Activated CD4-positive, CD25-positive, alpha-beta regulatory T cell treated with anti-CD3 and anti-CD28 coated beads, Interleukin-2, amount 50 U/mL, for 24 hours (primary cell): ENCODE results near the gene SLIT3.

Experiments used
- ATAC-seq, 2 donors: fragments of 150-1000 bp; cut with Tn5 transposase; one replicate each; pipeline ENCODE4 v1.10.0; 2021; ENCODE audit warnings: mild to moderate bottlenecking in 1 of 2, moderate library complexity in 1 of 2

SLIT3 gene

DNA sequence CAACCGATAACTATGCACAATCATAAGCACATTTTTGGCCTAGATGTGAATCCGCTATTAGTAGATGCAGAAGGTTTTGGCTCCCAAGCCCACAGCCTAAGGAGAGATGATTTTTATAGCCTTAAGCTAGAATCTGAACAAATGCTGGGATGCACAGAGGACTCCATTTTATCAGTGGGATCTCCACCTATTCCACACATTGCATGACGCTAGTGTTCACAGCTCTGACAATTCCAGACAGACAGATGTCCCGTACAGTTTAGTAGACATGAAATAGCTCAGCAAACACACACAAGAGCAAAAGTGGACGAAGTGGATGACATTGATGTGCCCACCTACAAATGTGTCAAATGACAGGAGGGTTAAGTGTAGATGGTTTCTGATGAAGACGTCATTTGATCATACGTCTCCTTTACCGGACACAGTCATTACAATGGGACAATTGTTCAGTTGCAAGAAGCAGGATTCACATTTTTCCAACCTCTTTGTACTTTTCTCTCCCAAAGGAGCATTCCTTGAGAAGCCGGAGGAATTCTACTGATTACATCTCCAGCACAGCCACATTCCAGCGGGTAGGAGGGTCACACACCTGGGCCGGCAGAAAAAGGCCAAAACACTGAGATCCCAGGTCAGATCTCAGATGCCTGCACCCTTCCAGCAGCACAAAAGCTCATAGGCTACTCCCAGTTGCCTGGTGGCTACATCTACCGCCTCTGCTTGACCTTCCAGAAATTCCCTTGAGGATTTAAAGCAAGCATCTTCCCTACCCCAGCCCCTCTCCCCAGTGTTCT lies 202.4 kb downstream of the SLIT3 start:
- ATAC-seq = no peak

DNA sequence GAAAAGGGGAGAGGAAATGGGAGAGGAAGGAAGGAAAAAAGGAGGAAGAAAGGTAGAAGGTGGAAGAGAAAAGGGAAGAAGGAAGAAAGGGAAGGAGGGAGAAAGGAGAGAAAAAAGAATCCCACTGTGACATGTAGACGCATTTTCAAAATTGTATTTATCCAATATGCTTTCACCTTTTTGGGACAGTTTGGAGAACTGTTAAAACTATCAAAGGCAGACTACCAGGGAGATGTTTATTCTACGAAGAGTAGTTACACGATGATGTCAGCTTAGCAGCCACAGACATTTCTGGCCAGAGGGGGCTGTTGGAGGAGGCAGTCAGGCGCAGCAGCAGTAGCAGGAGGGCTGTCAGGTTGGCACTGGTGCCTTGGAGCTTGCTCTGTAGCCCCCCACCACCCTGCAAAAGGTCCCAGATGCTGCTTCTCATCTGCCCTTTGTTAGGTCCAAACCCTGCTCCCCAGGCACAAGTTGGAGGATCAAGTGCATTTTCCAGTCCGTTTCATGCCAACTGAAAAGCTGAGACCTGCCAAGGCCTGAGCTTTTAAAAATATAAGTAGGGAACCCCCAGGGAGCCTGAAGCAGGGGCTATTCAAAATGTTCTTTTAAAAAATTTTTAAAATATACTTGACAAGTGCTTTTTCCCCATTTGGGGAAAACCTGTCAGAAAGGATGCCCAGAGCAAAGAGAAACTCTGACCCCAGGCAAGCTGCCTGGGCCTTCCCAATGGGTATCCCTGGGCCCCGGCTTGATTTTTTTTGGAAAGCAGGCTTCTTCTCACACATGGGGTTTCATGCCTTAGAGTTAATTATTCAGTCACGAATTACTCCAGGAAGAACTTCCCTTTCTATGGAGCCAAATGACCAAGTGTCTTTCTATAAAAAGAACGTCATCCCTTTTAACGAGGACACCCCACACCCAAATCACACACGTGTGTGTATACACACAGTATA lies 203.3 kb downstream of the SLIT3 start:
- no peak for ATAC-seq

DNA sequence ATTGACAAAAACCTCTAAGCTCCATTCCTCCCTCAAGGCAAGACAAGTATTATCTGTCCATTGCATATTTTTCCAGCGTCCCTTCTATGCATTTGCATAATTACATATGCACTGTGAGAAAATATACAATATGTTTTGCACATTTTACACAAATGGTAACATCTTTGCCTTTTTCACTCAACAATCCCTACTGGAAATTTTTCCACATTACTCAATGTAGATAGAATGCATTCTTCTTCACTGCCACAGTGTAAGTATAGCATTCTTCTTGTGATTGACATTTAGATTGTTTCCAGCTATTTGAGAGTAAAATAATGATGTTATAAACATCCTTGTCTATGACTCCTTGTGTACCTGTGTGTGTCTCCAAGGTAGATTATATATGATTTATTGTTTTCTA lies 205.0 kb downstream of the SLIT3 start:
- ATAC-seq = no peak

DNA sequence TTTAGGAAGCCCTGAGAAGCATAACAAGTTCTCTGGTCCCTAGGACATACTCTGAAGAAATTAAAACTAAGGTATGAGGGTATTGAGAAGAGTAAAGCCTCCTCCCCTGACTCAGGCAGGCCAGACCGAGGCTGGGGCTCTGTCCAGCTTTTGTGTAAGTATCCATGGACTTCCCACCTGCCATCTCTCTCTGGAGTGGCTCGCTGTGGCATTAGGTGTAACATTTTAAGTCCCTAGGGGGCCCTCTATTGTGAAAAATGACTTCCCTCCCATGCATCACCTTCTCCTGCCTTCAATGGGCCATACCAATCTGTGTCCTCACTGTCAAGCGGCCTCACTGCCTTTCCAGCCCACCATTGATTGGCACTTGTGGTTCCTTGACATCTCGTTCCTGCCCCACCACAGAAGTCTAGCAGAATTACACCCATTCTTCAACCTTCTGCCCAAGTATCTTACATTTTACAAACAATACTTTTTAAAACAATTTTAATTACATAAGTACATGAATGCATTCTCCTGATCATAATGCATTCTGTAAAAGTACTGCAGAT lies 205.5 kb downstream of the SLIT3 start:
- ATAC-seq = no peak

DNA sequence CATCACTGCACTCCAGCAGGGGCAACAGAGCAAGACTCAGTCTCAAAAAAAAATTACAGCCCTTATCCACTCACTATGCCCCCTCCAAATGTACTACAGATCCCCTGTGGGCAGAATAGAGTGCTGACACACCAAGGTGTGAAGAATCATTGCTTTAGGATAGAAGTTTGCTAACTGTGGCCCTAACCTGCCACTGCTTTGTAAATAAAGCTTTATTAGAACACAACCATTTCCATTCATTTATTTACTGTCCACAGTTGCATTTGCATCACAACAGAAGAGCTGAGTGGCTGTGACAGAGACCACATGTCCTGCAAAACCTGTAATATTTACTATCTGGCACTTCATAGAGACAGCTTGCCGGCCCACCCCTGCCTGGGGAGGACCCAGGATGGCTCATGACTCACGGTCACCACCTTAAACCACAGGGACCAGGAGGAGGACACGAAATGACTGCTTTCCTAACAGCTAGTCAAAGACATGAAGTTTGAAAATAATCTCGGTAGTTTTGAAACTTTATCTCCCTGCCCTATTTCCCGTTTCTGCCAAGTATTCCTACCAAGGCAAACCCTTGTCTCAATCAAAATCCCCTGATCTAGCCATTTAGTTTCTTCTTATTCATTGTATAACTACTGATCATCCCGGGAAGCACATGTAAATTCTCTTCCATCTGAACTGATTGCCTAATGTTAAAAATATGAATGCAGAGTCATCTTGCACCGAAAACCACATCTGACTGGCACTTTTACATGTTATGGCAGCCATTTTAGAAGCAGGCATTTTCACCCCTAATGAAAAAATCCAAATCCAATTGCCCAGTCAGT lies 206.1 kb downstream of the SLIT3 start:
- ATAC-seq = no peak

DNA sequence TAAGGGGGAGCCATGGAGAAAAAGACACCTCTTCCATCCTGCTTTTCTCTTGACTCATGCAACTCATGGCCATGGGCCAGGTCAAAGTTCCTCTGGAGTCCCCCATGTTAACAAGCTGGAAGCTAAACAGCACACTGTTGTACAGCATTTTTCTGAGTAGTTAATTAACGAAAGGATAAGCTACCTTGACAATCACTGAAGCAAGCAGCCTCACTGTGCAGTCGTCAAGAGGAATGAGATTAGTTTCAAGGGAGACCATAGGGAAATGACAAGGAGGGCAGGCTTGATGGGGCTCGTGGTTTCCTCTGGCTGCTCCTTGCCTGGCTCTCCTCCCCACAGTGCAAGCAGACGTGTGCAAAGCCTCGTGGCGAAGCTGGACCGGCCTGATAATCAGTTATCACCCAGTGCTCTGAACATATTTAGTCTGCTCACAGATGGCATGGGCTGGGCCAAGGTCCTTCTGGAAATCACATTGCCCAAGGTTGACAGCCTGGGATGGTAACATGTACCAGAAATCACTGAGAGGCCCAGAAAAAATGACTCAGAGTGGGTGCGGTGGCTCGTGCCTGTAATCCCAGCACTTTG lies 209.5 kb downstream of the SLIT3 start:
- ATAC-seq = no peak

DNA sequence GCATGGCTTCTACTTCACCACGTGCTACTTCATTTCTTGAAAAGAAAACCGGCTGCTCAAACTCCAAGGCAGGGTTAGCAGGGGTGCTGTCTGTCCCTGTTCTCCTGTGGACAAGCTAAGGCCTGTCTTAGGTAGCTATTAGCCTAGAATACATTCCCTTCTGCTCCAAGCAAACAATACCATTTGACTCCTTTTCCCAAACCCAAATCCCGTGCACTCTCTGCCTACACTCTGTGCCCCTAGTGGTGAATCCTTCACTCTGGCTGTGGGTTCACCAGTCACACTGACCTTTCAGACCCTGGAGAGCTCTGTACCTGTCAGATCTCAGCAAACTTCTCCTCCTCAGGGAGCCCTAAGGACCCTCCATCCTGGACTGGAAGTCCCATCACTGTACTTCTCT lies 211.6 kb downstream of the SLIT3 start:
- ATAC-seq = no peak

DNA sequence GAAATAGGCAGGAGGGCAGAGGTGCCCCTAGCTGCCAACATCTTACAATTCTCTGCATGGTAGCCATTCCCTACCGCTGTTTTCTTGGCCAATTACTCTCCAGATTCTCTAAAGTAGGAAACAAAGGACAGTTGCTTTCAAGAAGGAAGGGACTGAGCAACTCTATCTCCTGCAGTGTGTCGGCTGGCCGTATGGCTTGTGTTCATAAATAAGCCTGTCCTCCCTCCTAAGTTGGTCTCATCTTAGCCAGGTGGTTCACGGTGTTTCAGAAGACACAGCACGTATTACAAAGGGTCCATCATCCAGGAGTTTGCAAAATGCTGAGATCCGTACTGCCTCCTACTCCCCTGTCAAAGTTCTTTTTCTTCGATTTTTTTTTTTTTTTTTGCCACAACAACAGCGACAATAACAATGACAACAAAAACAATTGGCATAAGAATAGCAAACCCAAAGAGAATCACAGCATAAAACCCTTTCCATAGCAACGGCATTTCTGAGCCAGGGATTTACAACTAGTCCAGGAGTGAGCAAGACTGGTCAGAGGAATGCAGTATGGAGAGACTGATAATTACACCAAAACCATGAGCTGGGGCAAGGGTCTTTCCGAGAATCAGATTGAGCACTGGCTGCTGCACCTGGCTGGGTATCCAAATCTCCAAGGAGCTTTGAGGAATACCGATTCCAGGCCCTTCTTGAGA lies 212.8 kb downstream of the SLIT3 start:
- ATAC-seq = no peak

DNA sequence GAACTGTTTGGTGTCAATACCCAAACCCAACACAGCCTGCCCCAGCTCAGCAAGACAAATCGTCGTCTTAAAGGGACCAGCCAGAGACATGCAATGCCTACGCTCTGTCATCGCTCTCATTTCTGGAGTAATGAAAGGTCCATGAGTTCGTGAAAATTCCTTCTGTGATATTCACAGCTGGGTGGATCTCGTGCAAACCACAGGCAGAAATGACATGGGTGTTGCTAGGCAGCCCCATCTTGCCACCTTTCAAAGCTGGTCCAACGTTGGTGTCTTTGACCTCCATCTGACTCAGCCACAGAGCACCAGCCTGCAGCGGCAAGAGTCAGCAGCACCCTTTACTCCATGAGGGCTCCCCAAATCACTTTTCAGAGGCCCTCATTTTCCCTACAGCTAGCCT lies 215.3 kb downstream of the SLIT3 start:
- no peak for ATAC-seq

DNA sequence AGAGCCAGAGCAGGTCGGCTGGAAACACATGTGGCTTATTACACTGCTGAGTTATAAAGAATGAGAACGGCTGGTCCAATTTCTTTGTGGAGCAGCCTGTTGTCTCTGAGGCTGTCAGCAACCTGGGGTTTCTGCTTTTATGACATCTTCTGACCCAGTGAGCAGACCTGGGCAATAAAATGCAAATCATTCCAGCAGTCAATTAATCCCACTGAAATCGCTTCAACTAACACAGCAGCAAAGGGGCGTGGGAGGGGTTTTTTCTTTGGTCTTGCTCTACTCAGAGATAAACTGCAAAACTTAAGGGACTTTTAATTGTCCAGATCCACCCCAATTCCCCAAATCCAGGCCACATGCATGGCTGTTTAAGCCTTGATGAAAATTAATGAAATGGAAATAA lies 215.7 kb downstream of the SLIT3 start:
- ATAC-seq = no peak

DNA sequence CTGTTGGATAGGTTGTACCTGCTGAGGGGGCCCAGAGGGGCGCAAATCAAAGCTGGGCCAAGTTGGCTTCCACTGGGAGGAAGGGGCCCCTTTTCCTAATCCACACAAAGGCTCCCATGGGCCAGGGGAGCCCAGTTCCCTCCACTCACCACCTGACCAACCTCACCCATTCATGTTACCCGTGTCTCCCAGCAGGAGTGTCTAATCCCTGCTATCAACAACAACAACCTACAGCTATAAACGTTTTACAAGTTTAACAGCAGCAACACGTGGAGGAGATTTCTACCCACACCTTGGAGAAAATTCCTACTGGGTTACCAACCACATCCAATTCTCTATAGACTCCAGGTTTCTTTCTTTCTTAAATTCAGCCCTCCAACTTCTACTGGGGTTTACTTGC lies 216.2 kb downstream of the SLIT3 start:
- ATAC-seq = no peak

DNA sequence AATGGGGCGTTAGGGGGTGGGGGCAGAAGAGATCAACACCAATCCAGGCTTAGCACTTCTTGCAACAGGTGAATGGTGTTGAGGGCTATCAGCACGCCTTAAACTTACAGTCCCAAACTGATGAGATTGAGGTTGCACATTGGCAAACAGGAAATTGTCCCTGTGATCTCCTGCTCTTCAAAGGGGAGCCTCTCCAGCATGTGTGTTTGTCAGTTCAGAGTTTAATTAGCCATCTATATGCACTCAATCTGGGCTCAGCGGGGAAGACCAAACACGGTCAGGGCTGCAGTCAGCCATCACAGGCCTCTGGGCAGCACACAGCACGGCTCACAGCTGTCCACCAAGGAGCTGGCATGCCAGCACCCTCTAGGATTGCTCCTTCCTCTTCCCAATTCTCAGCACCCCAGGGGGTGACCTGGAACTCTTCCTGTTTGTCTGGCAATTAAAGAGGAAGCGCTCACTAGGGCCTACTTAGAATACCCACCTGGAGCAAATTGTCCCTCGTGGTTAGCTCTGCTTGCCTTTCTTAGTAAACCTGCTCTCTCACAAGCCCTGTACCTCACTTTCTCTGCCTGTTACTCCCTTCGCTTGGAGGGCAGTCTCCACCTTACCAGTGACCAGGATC lies 217.4 kb downstream of the SLIT3 start:
- ATAC-seq = no peak

DNA sequence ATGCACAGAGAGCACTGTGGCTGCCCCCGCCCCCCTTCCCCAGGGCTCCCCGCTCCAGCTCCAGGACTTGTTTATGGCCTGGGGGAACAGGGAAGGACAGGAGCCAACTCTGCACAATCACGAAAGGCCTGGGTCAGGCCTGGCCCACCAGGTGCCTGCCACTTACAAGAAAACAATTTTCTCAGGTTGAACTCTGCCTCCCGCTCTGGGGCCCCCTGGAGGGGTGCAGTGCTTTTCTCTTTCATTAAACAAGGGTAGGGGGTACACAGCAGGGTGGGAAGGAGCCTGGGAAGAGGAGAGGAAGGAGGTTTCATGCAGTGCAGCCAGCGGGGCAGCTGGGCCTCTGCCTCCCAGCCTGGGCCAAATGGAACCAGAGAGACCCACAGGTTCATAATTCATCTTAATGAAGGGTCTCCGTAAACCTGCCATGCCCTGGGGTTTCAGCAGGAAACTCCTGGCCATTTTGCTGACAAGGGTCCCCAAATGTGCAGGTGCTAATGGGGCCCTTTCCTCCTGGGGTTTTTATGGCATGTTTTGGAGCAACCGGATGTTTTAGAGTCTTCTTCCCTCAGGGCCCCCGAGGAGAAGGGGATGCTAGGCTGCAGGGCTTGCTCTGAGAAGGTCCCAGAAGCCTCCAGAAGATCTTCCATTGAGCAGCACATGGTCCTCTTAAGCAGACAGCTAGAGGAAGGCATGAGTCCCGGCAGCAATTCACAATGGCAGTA lies 219.8 kb downstream of the SLIT3 start:
- no peak for ATAC-seq

DNA sequence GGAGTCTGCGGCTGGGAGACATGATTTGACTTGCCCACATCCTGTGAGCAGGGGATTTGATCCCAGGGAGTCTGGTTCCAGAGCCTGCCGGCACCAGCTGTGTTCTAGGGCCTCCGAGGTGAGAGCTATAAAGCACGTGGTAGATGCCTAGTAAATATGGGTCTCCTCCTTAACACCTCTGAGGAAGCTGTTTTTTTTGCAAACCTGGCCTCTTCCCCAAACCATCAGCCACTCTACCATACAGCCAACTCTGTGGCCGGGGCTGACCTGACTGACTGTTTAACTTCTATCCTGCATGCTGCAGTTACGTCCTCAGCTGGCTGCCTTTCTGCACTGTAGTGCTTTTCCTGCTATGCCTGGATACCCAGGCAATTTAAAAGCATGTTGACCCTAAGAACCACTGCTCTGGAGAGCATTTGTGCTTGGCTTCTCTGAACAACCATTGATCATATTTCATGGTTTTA lies 220.5 kb downstream of the SLIT3 start:
- no peak for ATAC-seq

DNA sequence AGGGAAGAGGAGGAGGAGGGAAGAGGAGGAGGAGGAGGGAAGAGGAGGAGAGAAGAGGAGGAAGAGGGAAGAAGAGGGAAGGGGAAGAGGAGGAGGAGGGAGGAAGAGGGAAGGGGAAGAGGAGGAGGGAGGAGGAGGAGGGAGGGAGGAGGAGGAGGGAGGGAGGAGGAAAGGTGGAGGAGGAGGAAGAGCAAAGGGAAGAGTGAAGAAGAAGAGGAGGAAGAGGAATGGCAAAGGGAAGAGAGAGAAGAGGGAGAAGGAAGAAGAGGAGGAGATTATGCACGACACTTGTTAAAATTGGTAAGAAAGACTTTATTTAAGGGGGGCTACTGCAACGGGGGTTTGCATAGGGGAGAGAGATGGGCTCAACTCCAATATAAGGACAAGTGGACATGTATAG lies 221.2 kb downstream of the SLIT3 start:
- no peak for ATAC-seq

DNA sequence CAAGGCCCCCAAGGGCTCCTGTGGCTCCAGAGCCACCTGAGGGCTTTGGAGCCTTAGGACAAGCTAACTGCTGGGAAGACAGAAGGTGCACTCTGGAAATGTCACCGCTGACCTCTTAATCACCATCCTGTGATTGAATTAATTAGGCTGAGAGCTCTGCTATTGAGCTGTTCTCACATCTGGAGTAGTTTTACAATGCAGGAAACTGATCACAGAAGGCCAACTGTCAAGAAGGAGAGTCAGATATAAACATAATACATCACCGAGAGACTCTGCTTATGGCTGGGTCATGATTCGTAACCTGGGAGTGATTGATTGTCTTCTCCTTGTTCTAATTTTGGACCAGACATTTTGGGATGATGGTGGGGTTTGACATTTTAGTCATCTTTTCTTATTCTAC lies 226.1 kb downstream of the SLIT3 start:
- ATAC-seq = no peak

DNA sequence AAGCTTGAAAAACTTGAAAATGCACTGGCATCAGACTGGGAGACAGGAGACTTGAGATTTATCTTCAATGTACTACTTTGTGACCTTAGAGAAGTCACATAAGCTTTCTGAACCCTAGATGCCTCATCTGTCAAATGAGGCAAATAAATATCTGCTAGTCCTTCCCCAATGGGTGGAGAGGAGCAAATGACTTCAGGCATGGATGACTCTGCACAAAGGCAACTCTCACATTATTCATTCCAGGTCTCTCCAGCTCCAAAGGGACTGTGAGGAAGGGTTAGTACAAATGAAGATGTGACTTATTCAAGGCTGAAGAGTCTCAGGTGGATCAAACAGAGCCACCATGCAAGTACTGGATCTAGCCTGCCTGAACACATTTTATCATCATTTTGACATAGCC lies 228.7 kb downstream of the SLIT3 start:
- no peak for ATAC-seq

DNA sequence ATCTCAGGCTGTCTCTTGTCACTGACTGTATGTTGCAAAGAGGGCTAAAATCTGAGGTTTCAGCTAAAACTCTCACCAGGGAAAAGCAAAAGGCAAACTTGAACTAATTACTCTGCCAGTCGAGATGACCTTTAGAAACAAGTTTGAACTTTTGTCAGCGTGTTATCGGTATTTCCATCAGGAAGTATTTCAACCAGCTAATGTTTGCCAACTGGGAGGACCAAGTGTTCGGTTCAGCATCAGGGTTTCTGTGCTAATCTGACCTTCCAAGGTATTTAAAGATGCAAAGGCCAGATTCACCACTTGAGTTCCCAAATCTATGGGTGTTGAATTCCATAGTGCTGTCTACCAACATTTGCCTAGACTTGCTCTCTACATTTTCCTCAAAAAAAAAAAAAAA lies 230.5 kb downstream of the SLIT3 start:
- no peak for ATAC-seq

DNA sequence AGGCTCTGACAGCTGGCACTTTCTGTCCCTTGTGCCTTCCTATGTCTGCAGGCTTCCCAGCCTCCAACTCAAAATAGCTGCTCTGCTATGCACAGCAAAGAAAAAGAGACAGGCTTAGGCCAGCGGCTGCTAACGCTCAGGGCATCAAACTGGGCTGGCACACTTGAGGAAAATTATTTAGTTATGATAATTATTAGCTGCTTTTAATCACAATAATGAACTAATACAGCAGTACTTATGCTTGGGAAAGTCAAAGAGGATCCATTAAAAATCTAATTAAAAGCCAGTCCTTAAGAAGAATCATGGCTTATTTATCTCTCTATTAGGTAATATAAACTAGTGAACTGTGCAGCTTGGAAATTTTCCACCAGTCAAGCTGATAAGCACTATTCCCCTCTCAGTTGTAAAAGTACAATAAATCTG lies 233.2 kb downstream of the SLIT3 start:
- no peak for ATAC-seq

DNA sequence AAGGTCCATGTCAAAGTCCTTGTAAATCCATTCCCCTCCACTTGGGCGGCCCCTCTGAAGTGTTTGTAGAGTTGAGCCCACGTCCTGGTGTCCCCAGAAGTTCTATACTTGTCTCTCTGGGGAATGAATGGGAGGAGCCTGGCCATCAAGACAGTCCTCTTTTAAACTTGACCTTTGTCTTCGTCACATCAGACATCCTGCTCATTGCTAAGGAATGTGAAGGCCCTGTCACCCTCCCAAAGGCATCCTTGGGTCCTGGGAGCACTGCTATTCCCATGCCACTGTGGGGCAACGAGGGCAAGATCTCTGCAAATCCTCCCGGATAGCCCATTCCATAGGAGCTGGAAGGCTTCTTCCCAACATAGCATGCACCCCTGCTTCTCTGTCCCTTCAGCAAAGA lies 235.5 kb downstream of the SLIT3 start:
- ATAC-seq = no peak
